IMR-90 (cell line): ENCODE measurements around the gene SCYGR4. TPM values are rescaled to one million over a fixed set of nuclear protein-coding genes. Genes with fewer than 3 reads are reported as not detected.

Experiments used
- ATAC-seq: fragments of 200-7000 bp; cut with Tn5 transposase; 2 replicates; pipeline ENCODE4 v1.9.1; 2020; ENCODE audit warnings: low read depth, mild to moderate bottlenecking, moderate library complexity
- BruUV-seq: library from RNA; stranded (reverse); fragments of 400-500 nt; replicated peaks from 2 replicates; lab custom pipeline; 2021; lab: Mats Ljungman, UMichigan
- CTCF ChIA-PET: fragments of 300-600 bp; formaldehyde crosslinking; extraction: SDS; loops from one replicate; lab custom pipeline; 2021; ENCODE audit warnings: antibody characterized with exemption; lab: Yijun Ruan, JAX
- POLR2A ChIA-PET: fragments of 300-600 bp; sonication (Branson Sonifier 250); formaldehyde crosslinking; loops from one replicate; lab custom pipeline; 2022; ENCODE audit warnings: antibody characterized with exemption; ENCODE audit not compliant: unreplicated experiment; lab: Charles Lee
- DNase-seq: peaks from one replicate; pipeline ENCODE4 v3.0.0; 2013
- H2AFZ ChIP-seq: replicated peaks from 2 replicates; pipeline ENCODE3; 2013; ENCODE audit warnings: low read length, mild to moderate bottlenecking; ENCODE audit not compliant: poor library complexity
- H2AK5ac ChIP-seq: 2 replicates; pipeline ENCODE4 v1.6.1; 2013; ENCODE audit warnings: low read depth, low read length, inconsistent platforms
- H2AK9ac ChIP-seq: replicated peaks from 2 replicates; pipeline ENCODE3; 2013; ENCODE audit warnings: mild to moderate bottlenecking, low read depth, low read length, moderate library complexity; ENCODE audit not compliant: poor library complexity
- H2BK120ac ChIP-seq: 2 replicates; pipeline ENCODE4 v1.6.1; 2013; ENCODE audit warnings: low read depth, low read length, inconsistent platforms
- H2BK15ac ChIP-seq: 3 replicates; pipeline ENCODE4 v1.6.1; 2013; ENCODE audit warnings: low read depth, low read length, inconsistent platforms
- H2BK20ac ChIP-seq: 2 replicates; pipeline ENCODE4 v1.6.1; 2013; ENCODE audit warnings: low read depth, mild to moderate bottlenecking, inconsistent platforms, low read length, moderate library complexity
- H2BK5ac ChIP-seq: 2 replicates; pipeline ENCODE4 v1.6.1; 2013; ENCODE audit warnings: mild to moderate bottlenecking, low read depth, low read length, inconsistent platforms; ENCODE audit not compliant: poor library complexity, severe bottlenecking
- H3K14ac ChIP-seq: replicated peaks from 2 replicates; pipeline ENCODE4 v1.6.1; 2013; ENCODE audit warnings: low read depth, low read length, inconsistent platforms
- H3K18ac ChIP-seq: 2 replicates; pipeline ENCODE4 v1.6.1; 2013; ENCODE audit warnings: low read depth, low read length, control low read depth
- H3K23ac ChIP-seq: 2 replicates; pipeline ENCODE4 v1.6.1; 2013; ENCODE audit warnings: low read depth, low read length, inconsistent platforms
- H3K27ac ChIP-seq: 2 replicates; pipeline ENCODE4 v1.5.1; 2013; ENCODE audit warnings: mild to moderate bottlenecking, control low read depth, low read length; ENCODE audit not compliant: insufficient read depth
- H3K27me3 ChIP-seq: 2 replicates; pipeline ENCODE4 v1.6.1; 2013; ENCODE audit warnings: low read length; ENCODE audit not compliant: control insufficient read depth, insufficient read depth
- H3K36me3 ChIP-seq: 2 replicates; pipeline ENCODE4 v1.6.1; 2013; ENCODE audit warnings: low read length, mixed read lengths; ENCODE audit not compliant: control insufficient read depth, insufficient read depth
- H3K4ac ChIP-seq: 2 replicates; pipeline ENCODE4 v1.6.1; 2013; ENCODE audit warnings: low read depth, low read length, inconsistent platforms
- H3K4me1 ChIP-seq: 2 replicates; pipeline ENCODE4 v1.6.1; 2013; ENCODE audit warnings: low read length, mixed read lengths; ENCODE audit not compliant: control insufficient read depth, insufficient read depth
- H3K4me2 ChIP-seq: 2 replicates; pipeline ENCODE4 v1.6.1; 2013; ENCODE audit warnings: low read depth, mild to moderate bottlenecking, control low read depth, low read length, moderate library complexity
- H3K4me3 ChIP-seq: 2 replicates; pipeline ENCODE4 v1.5.1; 2013; ENCODE audit warnings: low read depth, mild to moderate bottlenecking, control low read depth, low read length, moderate library complexity; ENCODE audit not compliant: insufficient read depth
- H3K56ac ChIP-seq: 2 replicates; pipeline ENCODE4 v1.6.1; 2013; ENCODE audit warnings: low read length, inconsistent platforms; ENCODE audit not compliant: insufficient read depth; ENCODE audit errors: extremely low read depth
- H3K79me1 ChIP-seq, 2 experiments: 2 replicates each; pipeline ENCODE4 v1.6.1; 2013; ENCODE audit warnings: low read length in 2 of 2, inconsistent platforms in 1 of 2, low read depth in 1 of 2
- H3K9ac ChIP-seq: 2 replicates; pipeline ENCODE4 v1.6.1; 2013; ENCODE audit warnings: low read depth, low read length, control low read depth
- H3K9me1 ChIP-seq: 2 replicates; pipeline ENCODE4 v1.6.1; 2013; ENCODE audit warnings: low read length, inconsistent platforms; ENCODE audit not compliant: insufficient read depth
- H3K9me3 ChIP-seq: 2 replicates; pipeline ENCODE4 v1.6.1; 2013; ENCODE audit warnings: low read length; ENCODE audit not compliant: control insufficient read depth, insufficient read depth
- H4K20me1 ChIP-seq: 2 replicates; pipeline ENCODE4 v1.6.1; 2013; ENCODE audit warnings: low read length, inconsistent platforms; ENCODE audit not compliant: insufficient read depth
- H4K5ac ChIP-seq: 2 replicates; pipeline ENCODE4 v1.6.1; 2013; ENCODE audit warnings: mild to moderate bottlenecking, low read depth, low read length, control low read depth
- H4K8ac ChIP-seq, 2 experiments: 2 replicates each; pipeline ENCODE4 v1.6.1; 2013; ENCODE audit warnings: low read depth in 2 of 2, low read length in 2 of 2, control low read depth in 1 of 2, inconsistent platforms in 1 of 2
- H4K91ac ChIP-seq: 2 replicates; pipeline ENCODE4 v1.6.1; 2013; ENCODE audit warnings: low read depth, low read length, inconsistent platforms; ENCODE audit not compliant: insufficient read depth
- BHLHE40 ChIP-seq: fragments of 150-350 bp; IDR thresholded peaks from 2 replicates; pipeline ENCODE4 v1.6.1; 2016; ENCODE audit warnings: mild to moderate bottlenecking, low read depth, low read length
- CEBPB ChIP-seq: IDR thresholded peaks from 2 replicates; pipeline ENCODE4 v1.6.1; 2012; ENCODE audit warnings: low read depth, low read length, improper control_type of control experiment
- CHD1 ChIP-seq: IDR thresholded peaks from 2 replicates; pipeline ENCODE4 v1.6.1; 2012; ENCODE audit warnings: low read depth, low read length, improper control_type of control experiment
- MAFK ChIP-seq: IDR thresholded peaks from 2 replicates; pipeline ENCODE4 v1.6.1; 2012; ENCODE audit warnings: low read depth, low read length, improper control_type of control experiment
- MAZ ChIP-seq: IDR thresholded peaks from 2 replicates; pipeline ENCODE4 v1.6.1; 2012; ENCODE audit warnings: low read depth, mild to moderate bottlenecking, low read length, improper control_type of control experiment, moderate library complexity, borderline replicate concordance
- MXI1 ChIP-seq: IDR thresholded peaks from 2 replicates; pipeline ENCODE4 v1.6.1; 2012; ENCODE audit warnings: low read depth, mild to moderate bottlenecking, low read length, moderate library complexity, borderline replicate concordance
- NFE2L2 ChIP-seq: fragments of 150-350 bp; IDR thresholded peaks from 2 replicates; pipeline ENCODE4 v1.6.1; 2016; ENCODE audit warnings: low read depth, mild to moderate bottlenecking, low read length
- POLR2A ChIP-seq: IDR thresholded peaks from 2 replicates; pipeline ENCODE4 v1.6.1; 2012; ENCODE audit warnings: mild to moderate bottlenecking, low read depth, low read length
- RAD21 ChIP-seq: IDR thresholded peaks from 2 replicates; pipeline ENCODE4 v1.6.1; 2012; ENCODE audit warnings: low read length, improper control_type of control experiment
- RCOR1 ChIP-seq: IDR thresholded peaks from 2 replicates; pipeline ENCODE4 v1.6.1; 2012; ENCODE audit warnings: mild to moderate bottlenecking, low read length, improper control_type of control experiment; ENCODE audit not compliant: insufficient replicate concordance
- RFX5 ChIP-seq: IDR thresholded peaks from 2 replicates; pipeline ENCODE4 v1.8.0; 2012; ENCODE audit warnings: low read depth, mild to moderate bottlenecking, low read length, moderate library complexity
- SMC3 ChIP-seq: fragments of 150-350 bp; IDR thresholded peaks from 2 replicates; pipeline ENCODE4 v1.6.1; 2016; ENCODE audit warnings: low read depth, mild to moderate bottlenecking, antibody characterized with exemption, low read length, moderate library complexity
- WGBS, 2 experiments: methylation state at CpG; one replicate each; pipeline versions ENCODE4 v1.1.5 to v1.1.7; 2013; ENCODE audit warnings: missing lambda C conversion rate in 2 of 2; ENCODE audit not compliant: insufficient read length in 1 of 2; ENCODE audit errors: extremely low coverage in 2 of 2; 5-methylcytosine and 5-hydroxymethylcytosine counted together
- dilution Hi-C: fragments of 300-500 bp; cut with HindIII; formaldehyde crosslinking; loops from one replicate; pipeline ENCODE4 v1.14.3; 2018; ENCODE audit warnings: low sequenced_read_pairs; ENCODE audit not compliant: unreplicated experiment
- in situ Hi-C: fragments of 300-500 bp; cut with MboI; formaldehyde crosslinking; loops from 3 replicates; pipeline ENCODE4 v1.14.3; 2019; ENCODE audit warnings: low sequenced_read_pairs, inconsistent platforms, mixed read lengths
- intact Hi-C: fragments of 100-400 bp; cut with micrococcal nuclease; formaldehyde crosslinking; loops from 2 replicates; pipeline ENCODE4 v1.10.0; 2022
- polyA plus RNA-seq, 3 experiments: library from polyadenylated mRNA; depleted of rRNA; stranded (reverse); fragments of >200 nt; gene quantifications; 2 replicates each; pipeline ENCODE4 v1.2.3, GENCODE V29; 2012; ENCODE audit warnings: low replicate concordance in 1 of 3
- total RNA-seq: library from RNA; depleted of rRNA; stranded (reverse); fragments of >200 nt; gene quantifications from 2 replicates; pipeline ENCODE4 v1.2.3, GENCODE V29; 2012
- TF ChIP-seq, protein P1 (sequence below): fragments of 150-350 bp; IDR thresholded peaks from 2 replicates; pipeline ENCODE4 v1.6.1; 2017; ENCODE audit warnings: mild to moderate bottlenecking, antibody characterized with exemption, low read length, low read depth
- TF ChIP-seq, protein P2 (sequence below): conservative IDR thresholded peaks from 2 replicates; pipeline ENCODE4 v1.5.1; 2012; ENCODE audit warnings: mild to moderate bottlenecking, low read depth, low read length, improper control_type of control experiment
- TF ChIP-seq, protein P3 (sequence below): fragments of 150-350 bp; IDR thresholded peaks from 2 replicates; pipeline ENCODE4 v1.6.1; 2016; ENCODE audit warnings: low read depth, mild to moderate bottlenecking, low read length, moderate library complexity, borderline replicate concordance

The SCYGR4 gene
- total and polyA plus RNA-seq, 2 of the 4 experiments (the other 2 are of a cell fraction) = not detected

DNA sequence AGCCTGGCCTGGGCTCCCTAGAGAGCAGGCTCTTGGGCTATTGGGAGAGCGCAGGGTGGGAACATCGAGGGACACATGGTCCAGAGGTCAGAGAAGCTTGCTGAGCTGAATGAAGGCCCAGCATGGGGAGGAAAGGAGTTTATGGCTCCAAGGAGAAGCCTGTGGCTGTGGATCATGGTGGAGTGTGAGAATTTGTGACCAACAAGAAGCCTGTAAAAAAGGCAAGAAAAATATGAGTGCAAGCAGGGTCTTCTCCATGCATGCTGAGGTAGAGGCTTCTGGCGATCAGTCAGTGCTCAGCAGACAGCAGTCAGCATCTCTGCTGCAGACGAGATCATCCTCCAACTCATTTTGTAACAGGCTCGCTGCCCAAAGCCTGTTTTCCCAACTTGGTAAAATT lies 1.4 kb upstream of the SCYGR4 start:
- no peaks in the 10 kb centered on the region for H3K9me3 ChIP-seq
- no peaks in the 10 kb centered on the region for H3K36me3 ChIP-seq
- H4K20me1 ChIP-seq = no peaks in the 10 kb centered on the region
- ATAC-seq (no peak), DNase-seq (no peak)
- in situ Hi-C loops = no loop called here
- H2AK9ac ChIP-seq = no peak overlapping the region
- no CpG with 5 or more reads among the region's 5 CpGs for WGBS, 2 experiments
- TF ChIP-seq SMC3 (no peak), RCOR1 (no peak), CHD1 (no peak), POLR2A (no peak), RAD21 (no peak), RFX5 (no peak), MAZ (no peak), MXI1 (no peak), BHLHE40 (no peak), MAFK (no peak), CEBPB (no peak), NFE2L2 (no peak)
- TF ChIP-seq, protein P1, sequence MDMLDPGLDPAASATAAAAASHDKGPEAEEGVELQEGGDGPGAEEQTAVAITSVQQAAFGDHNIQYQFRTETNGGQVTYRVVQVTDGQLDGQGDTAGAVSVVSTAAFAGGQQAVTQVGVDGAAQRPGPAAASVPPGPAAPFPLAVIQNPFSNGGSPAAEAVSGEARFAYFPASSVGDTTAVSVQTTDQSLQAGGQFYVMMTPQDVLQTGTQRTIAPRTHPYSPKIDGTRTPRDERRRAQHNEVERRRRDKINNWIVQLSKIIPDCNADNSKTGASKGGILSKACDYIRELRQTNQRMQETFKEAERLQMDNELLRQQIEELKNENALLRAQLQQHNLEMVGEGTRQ = no peak
- TF ChIP-seq, protein P2, sequence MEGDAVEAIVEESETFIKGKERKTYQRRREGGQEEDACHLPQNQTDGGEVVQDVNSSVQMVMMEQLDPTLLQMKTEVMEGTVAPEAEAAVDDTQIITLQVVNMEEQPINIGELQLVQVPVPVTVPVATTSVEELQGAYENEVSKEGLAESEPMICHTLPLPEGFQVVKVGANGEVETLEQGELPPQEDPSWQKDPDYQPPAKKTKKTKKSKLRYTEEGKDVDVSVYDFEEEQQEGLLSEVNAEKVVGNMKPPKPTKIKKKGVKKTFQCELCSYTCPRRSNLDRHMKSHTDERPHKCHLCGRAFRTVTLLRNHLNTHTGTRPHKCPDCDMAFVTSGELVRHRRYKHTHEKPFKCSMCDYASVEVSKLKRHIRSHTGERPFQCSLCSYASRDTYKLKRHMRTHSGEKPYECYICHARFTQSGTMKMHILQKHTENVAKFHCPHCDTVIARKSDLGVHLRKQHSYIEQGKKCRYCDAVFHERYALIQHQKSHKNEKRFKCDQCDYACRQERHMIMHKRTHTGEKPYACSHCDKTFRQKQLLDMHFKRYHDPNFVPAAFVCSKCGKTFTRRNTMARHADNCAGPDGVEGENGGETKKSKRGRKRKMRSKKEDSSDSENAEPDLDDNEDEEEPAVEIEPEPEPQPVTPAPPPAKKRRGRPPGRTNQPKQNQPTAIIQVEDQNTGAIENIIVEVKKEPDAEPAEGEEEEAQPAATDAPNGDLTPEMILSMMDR = no peak
- TF ChIP-seq, protein P3, sequence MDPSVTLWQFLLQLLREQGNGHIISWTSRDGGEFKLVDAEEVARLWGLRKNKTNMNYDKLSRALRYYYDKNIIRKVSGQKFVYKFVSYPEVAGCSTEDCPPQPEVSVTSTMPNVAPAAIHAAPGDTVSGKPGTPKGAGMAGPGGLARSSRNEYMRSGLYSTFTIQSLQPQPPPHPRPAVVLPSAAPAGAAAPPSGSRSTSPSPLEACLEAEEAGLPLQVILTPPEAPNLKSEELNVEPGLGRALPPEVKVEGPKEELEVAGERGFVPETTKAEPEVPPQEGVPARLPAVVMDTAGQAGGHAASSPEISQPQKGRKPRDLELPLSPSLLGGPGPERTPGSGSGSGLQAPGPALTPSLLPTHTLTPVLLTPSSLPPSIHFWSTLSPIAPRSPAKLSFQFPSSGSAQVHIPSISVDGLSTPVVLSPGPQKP = no peak
- intact Hi-C loops = no loop called here
- no TSS peak for BruUV-seq
- H3K9ac ChIP-seq = no peak overlapping the region
- H3K14ac ChIP-seq = no peak overlapping the region
- no peaks in the 10 kb centered on the region; the same call in 1 of the 2 replicates for H3K4me1 ChIP-seq
- no peaks in the 10 kb centered on the region for H3K9me1 ChIP-seq
- ChIA-PET POLR2A (no interaction called here), CTCF (no interaction called here)
- no peak overlapping the region for H2BK120ac ChIP-seq
- no peak overlapping the region for H3K4me2 ChIP-seq
- H2AK5ac ChIP-seq = no peak overlapping the region
- no peak overlapping the region for H3K4me3 ChIP-seq
- no peak overlapping the region for H3K4ac ChIP-seq
- no peak overlapping the region for H3K23ac ChIP-seq
- no peak overlapping the region for H2BK5ac ChIP-seq
- no peak overlapping the region for H3K18ac ChIP-seq
- H3K27ac ChIP-seq = no peak overlapping the region
- no peaks in the 10 kb centered on the region for H3K79me1 ChIP-seq
- no peak overlapping the region for H2BK15ac ChIP-seq
- no peak overlapping the region for H2BK20ac ChIP-seq
- no peak overlapping the region for H3K56ac ChIP-seq
- no peak overlapping the region for H4K5ac ChIP-seq
- no peak overlapping the region for H4K8ac ChIP-seq
- H2AFZ ChIP-seq = no peak overlapping the region
- H4K91ac ChIP-seq = no peak overlapping the region
- dilution Hi-C loops = no loop called here
- H3K27me3 ChIP-seq = peaks cover 2% of the 10 kb centered on the region
